A549 (cell line): ENCODE results near the gene TBL1XR1. TPM values are rescaled to one million over a fixed set of nuclear protein-coding genes. Genes with fewer than 3 reads are reported as not detected.
"Not testable (repeated sequence)": the region's sequence is repeated elsewhere in the genome, so short reads cannot be mapped to it uniquely, and the experiment has no call there.

Experiments
- ATAC-seq, 2 experiments: fragments of 200-7000 bp in 1 of 2; fragments of >200 bp in 1 of 2; cut with Nextera tagmentation in 1 of 2; cut with Tn5 transposase in 1 of 2; 3 replicates each; pipeline versions ENCODE4 v1.8.0 to v1.9.1; 2018 to 2020; ENCODE audit warnings: mild to moderate bottlenecking in 1 of 2, moderate library complexity in 1 of 2
- CTCF ChIA-PET: fragments of 300-600 bp; sonication (Branson Sonifier 250); formaldehyde crosslinking; extraction: SDS; loops from one replicate; lab custom pipeline; 2021; ENCODE audit warnings: antibody characterized with exemption, inconsistent platforms; lab: Yijun Ruan, JAX
- POLR2A ChIA-PET: fragments of 350-600 bp; formaldehyde crosslinking; extraction: SDS; loops from one replicate; lab custom pipeline; 2021; ENCODE audit warnings: antibody characterized with exemption, inconsistent platforms; lab: Yijun Ruan, JAX
- DNase-seq, 2 experiments: peaks; one replicate each; pipeline versions ENCODE4 v3.0.0 to v3.0.0-alpha.2; 2011 to 2016; ENCODE audit warnings: low read depth in 1 of 2, low spot score in 1 of 2
- FAIRE-seq: peaks from 2 replicates; lab custom pipeline; 2011; peaks lifted over from hg19 to GRCh38; lab: Jason Lieb, UNC
- H3K27ac ChIP-seq, 2 experiments: fragments of >200 bp; sonication (Bioruptor Twin); formaldehyde crosslinking; 3 replicates each; pipeline ENCODE4 v1.5.1; 2016 to 2017
- H3K4me1 ChIP-seq: fragments of >200 bp; sonication (Bioruptor Twin); formaldehyde crosslinking; 3 replicates; pipeline ENCODE4 v1.6.1; 2016
- H3K4me2 ChIP-seq: fragments of >200 bp; sonication (Bioruptor Twin); formaldehyde crosslinking; 3 replicates; pipeline ENCODE4 v1.6.1; 2016
- H3K4me3 ChIP-seq: fragments of >200 bp; sonication (Bioruptor Twin); formaldehyde crosslinking; 3 replicates; pipeline ENCODE4 v1.5.1; 2016
- H3K9me3 ChIP-seq: fragments of >200 bp; sonication (Bioruptor Twin); formaldehyde crosslinking; 3 replicates; pipeline ENCODE4 v1.6.1; 2016
- BHLHE40 ChIP-seq: IDR thresholded peaks from 2 replicates; pipeline ENCODE4 v1.6.1; 2012; ENCODE audit warnings: low read depth, low read length, inconsistent platforms
- CHD4 ChIP-seq: fragments of 200-600 bp; sonication (generic); IDR thresholded peaks from 2 replicates; pipeline ENCODE4 v1.6.1; 2016; ENCODE audit warnings: antibody characterized with exemption, mild to moderate bottlenecking, borderline replicate concordance
- E2F6 ChIP-seq: IDR thresholded peaks from 2 replicates; pipeline ENCODE4 v1.6.1; 2012; ENCODE audit warnings: low read depth, borderline replicate concordance
- EHF ChIP-seq: fragments of 250-450 bp; sonication (Bioruptor Pico); IDR thresholded peaks from 2 replicates; pipeline ENCODE4 v1.5.0; 2020; ENCODE audit warnings: mild to moderate bottlenecking
- EHMT2 ChIP-seq: fragments of 200-600 bp; sonication (generic); IDR thresholded peaks from 2 replicates; pipeline ENCODE4 v1.6.1; 2016; ENCODE audit warnings: antibody characterized with exemption, low read depth, mild to moderate bottlenecking, moderate library complexity
- EP300 ChIP-seq, 2 experiments: fragments of >200 bp; sonication (Bioruptor Twin); formaldehyde crosslinking; IDR thresholded peaks; 2 replicates in 1 of 2; 3 replicates in 1 of 2; pipeline ENCODE4 v1.6.1; 2016 to 2017
- ESRRA ChIP-seq: fragments of 150-350 bp; IDR thresholded peaks from 2 replicates; pipeline ENCODE4 v1.6.1; 2014; ENCODE audit warnings: mild to moderate bottlenecking, low read length, borderline replicate concordance
- FOXS1 ChIP-seq: fragments of 250-450 bp; sonication (Bioruptor Pico); IDR thresholded peaks from 2 replicates; pipeline ENCODE4 v1.5.0; 2020; ENCODE audit warnings: mild to moderate bottlenecking, moderate library complexity
- HES2 ChIP-seq: fragments of >200 bp; sonication (Bioruptor Twin); formaldehyde crosslinking; IDR thresholded peaks from 2 replicates; pipeline ENCODE4 v1.6.1; 2016
- HEYL ChIP-seq: fragments of 250-450 bp; sonication (Bioruptor Pico); IDR thresholded peaks from 2 replicates; pipeline ENCODE4 v1.8.0; 2021; ENCODE audit warnings: mild to moderate bottlenecking, moderate library complexity
- HOXB5 ChIP-seq: fragments of 250-450 bp; sonication (Bioruptor Pico); IDR thresholded peaks from 2 replicates; pipeline ENCODE4 v1.5.0; 2020; ENCODE audit warnings: mild to moderate bottlenecking, moderate library complexity
- JUN ChIP-seq, 2 experiments: fragments of >200 bp; sonication (Bioruptor Twin); formaldehyde crosslinking; IDR thresholded peaks; 2 replicates in 1 of 2; 3 replicates in 1 of 2; pipeline ENCODE4 v1.6.1; 2016 to 2017
- JUNB ChIP-seq: fragments of >200 bp; sonication (Bioruptor Twin); formaldehyde crosslinking; IDR thresholded peaks from 2 replicates; pipeline ENCODE4 v1.6.1; 2016
- MAZ ChIP-seq: fragments of 150-350 bp; IDR thresholded peaks from 2 replicates; pipeline ENCODE4 v1.6.1; 2014; ENCODE audit warnings: antibody characterized with exemption, low read depth, low read length, borderline replicate concordance
- NFE2L2 ChIP-seq: fragments of 150-350 bp; conservative IDR thresholded peaks from 2 replicates; pipeline ENCODE4 v1.6.1; 2014; ENCODE audit warnings: low read length
- NR3C1 ChIP-seq: fragments of >200 bp; sonication (Bioruptor Twin); formaldehyde crosslinking; IDR thresholded peaks from 3 replicates; pipeline ENCODE4 v1.6.1; 2017
- PBX3 ChIP-seq: IDR thresholded peaks from 2 replicates; pipeline ENCODE4 v1.6.1; 2012
- POLR2A ChIP-seq: IDR thresholded peaks from 2 replicates; pipeline ENCODE4 v1.6.1; 2012; ENCODE audit warnings: mild to moderate bottlenecking, low read length
- POLR2AphosphoS2 ChIP-seq: conservative IDR thresholded peaks from 2 replicates; pipeline ENCODE4 v1.6.1; 2012; ENCODE audit warnings: low read length, improper control_type of control experiment, inconsistent platforms
- RAD21 ChIP-seq, 2 experiments: fragments of >200 bp in 1 of 2; sonication (Bioruptor Twin) in 1 of 2; formaldehyde crosslinking in 1 of 2; IDR thresholded peaks in 1 of 2; conservative IDR thresholded peaks in 1 of 2; 2 replicates in 1 of 2; 3 replicates in 1 of 2; pipeline ENCODE4 v1.6.1; 2012 to 2018; ENCODE audit warnings: inconsistent platforms in 1 of 2
- RCOR1 ChIP-seq: fragments of 150-350 bp; IDR thresholded peaks from 2 replicates; pipeline ENCODE4 v1.6.1; 2014; ENCODE audit warnings: antibody characterized with exemption, low read length, low read depth
- REST ChIP-seq: fragments of 200-600 bp; sonication (generic); IDR thresholded peaks from 2 replicates; pipeline ENCODE4 v1.6.1; 2016; ENCODE audit warnings: antibody characterized with exemption, mild to moderate bottlenecking, moderate library complexity
- TFCP2L1 ChIP-seq: fragments of 250-450 bp; sonication (Bioruptor Pico); IDR thresholded peaks from 2 replicates; pipeline ENCODE4 v1.5.0; 2021; ENCODE audit warnings: mild to moderate bottlenecking
- TP53 ChIP-seq: fragments of 250-450 bp; sonication (Bioruptor Pico); IDR thresholded peaks from 2 replicates; pipeline ENCODE4 v1.5.0; 2021; ENCODE audit warnings: mild to moderate bottlenecking, moderate library complexity
- USF2 ChIP-seq: fragments of 450-650 bp; IDR thresholded peaks from 2 replicates; pipeline ENCODE4 v1.6.1; 2014; ENCODE audit warnings: antibody characterized with exemption
- ZSCAN20 ChIP-seq: fragments of 250-450 bp; sonication (Bioruptor Pico); IDR thresholded peaks from 2 replicates; pipeline ENCODE4 v1.8.0; 2022; ENCODE audit warnings: mild to moderate bottlenecking, moderate library complexity
- WGBS: methylation state at CpG from one replicate; pipeline ENCODE4 v1.1.6; 2017; ENCODE audit errors: missing lambda C conversion rate; 5-methylcytosine and 5-hydroxymethylcytosine counted together
- polyA plus RNA-seq, 4 experiments: library from polyadenylated mRNA; depleted of rRNA in 3 of 4; stranded (reverse); fragments of >200 nt; fragmentation: RNase III in 1 of 4; extraction: RNeasy Plus Mini Kit Qiagen cat#74134 plus additional on column Dnase treatment in 1 of 4; gene quantifications; 2 replicates in 3 of 4; 3 replicates in 1 of 4; pipeline ENCODE4 v1.2.3, GENCODE V29; 2011 to 2017

Gene TBL1XR1
- polyA plus RNA-seq, 2 of the 4 experiments (the other 2 are of a cell fraction) = 41.4 to 106 TPM

GRCh38 chr3:177186306-177186705 lies 11.0 kb downstream of the TBL1XR1 start:
- 91% methylated on average over 1 of the region's 1 CpG for WGBS
- ATAC-seq = no peak

GRCh38 chr3:177185035-177185574 lies 12.2 kb downstream of the TBL1XR1 start:
- ATAC-seq (no peak), FAIRE-seq (no peak), DNase-seq (no peak)
- no peak for TF ChIP-seq JUN (IDR thresholded peaks at IDR 0.05)
- TF ChIP-seq HOXB5 (CRISPR knock-in tag) = no peak
- no peak for TF ChIP-seq TP53 (CRISPR knock-in tag)
- no peak overlapping the region for H3K4me3 ChIP-seq
- peaks cover 5% of the 10 kb centered on the region; the same call in 2 of the 3 replicates for H3K4me1 ChIP-seq
- CTCF ChIA-PET = no interaction called here
- H3K9me3 ChIP-seq = no peaks in the 10 kb centered on the region
- 91% methylated on average over 7 of the region's 7 CpGs for WGBS
- no peak overlapping the region for H3K4me2 ChIP-seq
- POLR2A ChIA-PET = no interaction called here
- no peak overlapping the region for H3K27ac ChIP-seq

More at GRCh38 chr3:177186306-177186705, 11.0 kb downstream of the TBL1XR1 start:
- H3K4me3 ChIP-seq = no peak overlapping the region
- FAIRE-seq = no peak
- ChIA-PET CTCF (no interaction called here), POLR2A (no interaction called here)
- no peak for TF ChIP-seq EHMT2
- TF ChIP-seq EHF (CRISPR knock-in tag) = no peak
- TF ChIP-seq TFCP2L1 (CRISPR knock-in tag) = no peak
- no peak for TF ChIP-seq POLR2A
- peaks cover 8% of the 10 kb centered on the region; the same call in 1 of the 3 replicates for H3K4me1 ChIP-seq
- H3K4me2 ChIP-seq = no peak overlapping the region
- DNase-seq = no peak
- no peak overlapping the region for H3K27ac ChIP-seq
- no peaks in the 10 kb centered on the region for H3K9me3 ChIP-seq

- ATAC-seq, H3K4me2 ChIP-seq, FAIRE-seq, H3K9me3 ChIP-seq, H3K4me1 ChIP-seq, H3K4me3 ChIP-seq, POLR2A ChIA-PET, H3K27ac ChIP-seq, DNase-seq: not testable (repeated sequence)
- 90% methylated on average over 3 of the region's 3 CpGs for WGBS
- CTCF ChIA-PET = interaction anchor here (1.1 kb wide), 1 partner anchor 25 kb away, joined by 3 read pairs; no protein-coding TSS in a partner anchor
Measured at GRCh38 chr3:177184602-177185001, 12.7 kb downstream of the TBL1XR1 start.

GRCh38 chr3:177182352-177182751 lies 14.9 kb downstream of the TBL1XR1 start:
- no peak for TF ChIP-seq RAD21 (conservative IDR thresholded peaks at IDR 0.05 in 1 of 2, IDR thresholded peaks at IDR 0.05 in 1 of 2)
- no peak for TF ChIP-seq POLR2AphosphoS2
- TF ChIP-seq NFE2L2 = no peak
- TF ChIP-seq USF2 = no peak
- TF ChIP-seq BHLHE40 = no peak
- no peak for TF ChIP-seq CHD4
- no peak for TF ChIP-seq NR3C1
- TF ChIP-seq E2F6 = no peak
- no peak for TF ChIP-seq FOXS1 (CRISPR knock-in tag)
- TF ChIP-seq RCOR1 = no peak
- no peak for TF ChIP-seq JUNB
- TF ChIP-seq PBX3 = no peak
- TF ChIP-seq TP53 (CRISPR knock-in tag) = no peak
- no peak for TF ChIP-seq EP300 (IDR thresholded peaks at IDR 0.05)
- TF ChIP-seq HEYL (CRISPR knock-in tag) = no peak
- no peak for TF ChIP-seq MAZ
- TF ChIP-seq REST = no peak
- TF ChIP-seq ESRRA = no peak
- no peak for TF ChIP-seq ZSCAN20 (CRISPR knock-in tag)
- TF ChIP-seq HES2 = no peak
- peaks cover 15% of the 10 kb centered on the region for H3K4me1 ChIP-seq
- POLR2A ChIA-PET = no interaction called here
- FAIRE-seq = no peak
- no peak overlapping the region for H3K4me2 ChIP-seq
- 100% methylated on average over 1 of the region's 1 CpG for WGBS
- H3K4me3 ChIP-seq = no peak overlapping the region
- H3K9me3 ChIP-seq = no peaks in the 10 kb centered on the region
- H3K27ac ChIP-seq = no peak overlapping the region
- CTCF ChIA-PET = no interaction called here
- ATAC-seq = no peak
- no peak for DNase-seq
